Astrocyte (in vitro differentiated cells and primary cell): ENCODE data around the gene ALK. TPM values are rescaled to one million over a fixed set of nuclear protein-coding genes. Genes with fewer than 3 reads are reported as not detected.

ENCODE experiments used
- DNase-seq: peaks from one replicate; pipeline ENCODE4 v3.0.0-alpha.2; 2010; ENCODE audit warnings: low read depth
- FAIRE-seq: peaks from 2 replicates; lab custom pipeline; 2011; peaks lifted over from hg19 to GRCh38; lab: Jason Lieb, UNC
- H2AFZ ChIP-seq: 2 replicates; pipeline ENCODE4 v1.6.0; 2012; ENCODE audit warnings: low read depth, low read length, inconsistent platforms
- H3K27ac ChIP-seq: 2 replicates; pipeline ENCODE4 v1.5.1; 2011; ENCODE audit warnings: low read depth, low read length, inconsistent platforms
- H3K27me3 ChIP-seq: 2 replicates; pipeline ENCODE4 v1.6.0; 2011; ENCODE audit warnings: low read length, inconsistent platforms; ENCODE audit not compliant: insufficient read depth
- H3K36me3 ChIP-seq: 2 replicates; pipeline ENCODE4 v1.5.1; 2011; ENCODE audit warnings: low read length, inconsistent platforms; ENCODE audit not compliant: insufficient read depth
- H3K4me1 ChIP-seq: 2 replicates; pipeline ENCODE4 v1.5.1; 2011; ENCODE audit warnings: low read length, inconsistent platforms; ENCODE audit not compliant: insufficient read depth
- H3K4me2 ChIP-seq: 2 replicates; pipeline ENCODE4 v1.6.0; 2012; ENCODE audit warnings: low read length, inconsistent platforms
- H3K4me3 ChIP-seq: 2 replicates; pipeline ENCODE4 v1.5.1; 2011; ENCODE audit warnings: low read depth, mild to moderate bottlenecking, low read length, inconsistent platforms; ENCODE audit not compliant: insufficient read depth
- H3K79me2 ChIP-seq: 2 replicates; pipeline ENCODE4 v1.6.0; 2012; ENCODE audit warnings: mild to moderate bottlenecking, low read length, inconsistent platforms; ENCODE audit not compliant: insufficient read depth
- H3K9ac ChIP-seq: 2 replicates; pipeline ENCODE4 v1.6.0; 2012; ENCODE audit warnings: mild to moderate bottlenecking, low read length, inconsistent platforms
- H3K9me3 ChIP-seq: 2 replicates; pipeline ENCODE4 v1.5.1; 2012; ENCODE audit warnings: low read depth, mild to moderate bottlenecking, low read length, inconsistent platforms; ENCODE audit not compliant: insufficient read depth
- H4K20me1 ChIP-seq: 2 replicates; pipeline ENCODE4 v1.6.0; 2012; ENCODE audit warnings: low read length, inconsistent platforms; ENCODE audit not compliant: insufficient read depth
- H3K27ac Mint-ChIP-seq: one replicate; pipeline ENCODE4 v1.8.0; 2021; ENCODE audit warnings: mild to moderate bottlenecking, mixed read lengths; ENCODE audit not compliant: unreplicated experiment
- H3K27me3 Mint-ChIP-seq: one replicate; pipeline ENCODE4 v1.8.0; 2021; ENCODE audit warnings: low read depth, mixed read lengths; ENCODE audit not compliant: unreplicated experiment
- H3K36me3 Mint-ChIP-seq: one replicate; pipeline ENCODE4 v1.8.0; 2021; ENCODE audit warnings: low read depth, mixed read lengths; ENCODE audit not compliant: unreplicated experiment
- H3K4me1 Mint-ChIP-seq: one replicate; pipeline ENCODE4 v1.8.0; 2021; ENCODE audit warnings: low read depth, mixed read lengths; ENCODE audit not compliant: unreplicated experiment
- H3K4me3 Mint-ChIP-seq: one replicate; pipeline ENCODE4 v1.8.0; 2021; ENCODE audit warnings: mild to moderate bottlenecking, moderate library complexity, mixed read lengths; ENCODE audit not compliant: unreplicated experiment
- H3K9me3 Mint-ChIP-seq: one replicate; pipeline ENCODE4 v1.8.0; 2021; ENCODE audit warnings: mild to moderate bottlenecking, mixed read lengths; ENCODE audit not compliant: unreplicated experiment
- EZH2 ChIP-seq: IDR thresholded peaks from 2 replicates; pipeline ENCODE4 v1.6.1; 2012; ENCODE audit warnings: mild to moderate bottlenecking, low read length, inconsistent platforms; ENCODE audit not compliant: insufficient read depth
- total RNA-seq: library from RNA; stranded (reverse); gene quantifications from 2 replicates; pipeline ENCODE4 v1.2.1, GENCODE V29; 2021
- TF ChIP-seq, protein P1 (sequence below): IDR thresholded peaks from 2 replicates; pipeline ENCODE4 v1.5.1; 2011; ENCODE audit warnings: low read depth, mild to moderate bottlenecking, inconsistent platforms, low read length, moderate library complexity; ENCODE audit not compliant: insufficient read depth

The ALK gene
- total RNA-seq, 1 donor from 2014 or later, result 0.16 TPM

DNA sequence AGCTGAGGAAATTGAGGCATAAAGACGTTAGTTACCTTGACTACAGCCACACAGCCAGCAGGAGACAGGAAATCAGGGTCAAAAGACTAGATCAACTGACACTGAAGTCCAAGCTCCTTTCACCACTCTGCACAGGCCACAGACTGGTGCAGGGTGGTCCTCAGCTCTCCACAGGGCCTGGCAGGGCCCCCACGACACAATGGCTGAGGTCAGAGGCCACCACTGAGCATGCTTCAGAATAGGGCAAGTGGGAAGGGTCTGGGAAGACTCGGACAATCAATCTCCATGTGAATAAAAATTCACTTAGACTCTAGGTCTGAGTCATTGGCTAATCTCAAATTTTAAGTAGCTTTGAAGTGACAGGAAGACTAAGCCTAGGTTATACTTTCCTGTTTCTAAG is 201.7 kb downstream of the ALK start:
- H3K9me3 ChIP-seq, result no peaks in the 10 kb centered on the region
- H3K27me3 Mint-ChIP-seq, result peaks cover 7% of the 10 kb centered on the region
- no peaks in the 10 kb centered on the region for H3K79me2 ChIP-seq
- H3K36me3 ChIP-seq, result no peaks in the 10 kb centered on the region
- no peaks in the 10 kb centered on the region for H4K20me1 ChIP-seq
- H3K4me3 Mint-ChIP-seq, result no peak overlapping the region
- no peak for FAIRE-seq
- H3K36me3 Mint-ChIP-seq, result no peaks in the 10 kb centered on the region
- peaks cover 8% of the 10 kb centered on the region for H3K27me3 ChIP-seq
- no peak overlapping the region for H3K27ac Mint-ChIP-seq
- H3K4me3 ChIP-seq, result no peak overlapping the region
- no peaks in the 10 kb centered on the region for H3K4me1 Mint-ChIP-seq
- no peak overlapping the region for H3K9ac ChIP-seq
- TF ChIP-seq, protein P1, sequence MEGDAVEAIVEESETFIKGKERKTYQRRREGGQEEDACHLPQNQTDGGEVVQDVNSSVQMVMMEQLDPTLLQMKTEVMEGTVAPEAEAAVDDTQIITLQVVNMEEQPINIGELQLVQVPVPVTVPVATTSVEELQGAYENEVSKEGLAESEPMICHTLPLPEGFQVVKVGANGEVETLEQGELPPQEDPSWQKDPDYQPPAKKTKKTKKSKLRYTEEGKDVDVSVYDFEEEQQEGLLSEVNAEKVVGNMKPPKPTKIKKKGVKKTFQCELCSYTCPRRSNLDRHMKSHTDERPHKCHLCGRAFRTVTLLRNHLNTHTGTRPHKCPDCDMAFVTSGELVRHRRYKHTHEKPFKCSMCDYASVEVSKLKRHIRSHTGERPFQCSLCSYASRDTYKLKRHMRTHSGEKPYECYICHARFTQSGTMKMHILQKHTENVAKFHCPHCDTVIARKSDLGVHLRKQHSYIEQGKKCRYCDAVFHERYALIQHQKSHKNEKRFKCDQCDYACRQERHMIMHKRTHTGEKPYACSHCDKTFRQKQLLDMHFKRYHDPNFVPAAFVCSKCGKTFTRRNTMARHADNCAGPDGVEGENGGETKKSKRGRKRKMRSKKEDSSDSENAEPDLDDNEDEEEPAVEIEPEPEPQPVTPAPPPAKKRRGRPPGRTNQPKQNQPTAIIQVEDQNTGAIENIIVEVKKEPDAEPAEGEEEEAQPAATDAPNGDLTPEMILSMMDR, result no peak
- no peak for TF ChIP-seq EZH2
- no peak overlapping the region for H3K27ac ChIP-seq
- no peak overlapping the region for H3K4me2 ChIP-seq
- no peak overlapping the region for H2AFZ ChIP-seq
- no peaks in the 10 kb centered on the region for H3K4me1 ChIP-seq
- H3K9me3 Mint-ChIP-seq, result peaks cover 4% of the 10 kb centered on the region
- no peak for DNase-seq

DNA sequence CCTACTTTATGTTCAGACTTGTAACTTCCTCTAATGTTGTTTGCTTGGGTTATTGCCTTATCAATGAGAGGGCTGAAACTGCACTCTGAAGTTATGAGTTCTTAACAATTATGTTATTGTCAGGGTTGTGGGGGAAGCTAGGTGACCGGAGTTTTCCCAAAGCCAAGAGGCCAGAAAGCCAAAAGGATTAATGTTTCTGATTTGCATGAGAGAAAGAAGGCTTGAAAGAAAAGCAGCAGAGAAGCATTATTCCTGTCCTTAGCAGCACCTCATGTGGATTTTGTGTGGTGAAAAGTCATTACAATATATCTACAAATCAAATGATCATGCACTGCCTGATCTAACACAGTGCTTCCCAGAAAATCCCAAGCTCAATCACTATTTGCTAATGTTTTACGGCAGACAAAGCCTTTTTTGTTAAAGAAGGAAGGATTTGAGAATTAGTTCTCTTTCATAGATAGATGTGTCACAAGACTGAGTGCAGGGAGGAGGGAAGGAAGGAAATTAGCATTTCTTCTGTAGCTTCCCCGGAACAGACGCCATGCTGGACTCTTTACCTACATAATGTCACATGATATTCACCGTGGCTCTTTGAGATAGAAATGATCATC is 203.2 kb downstream of the ALK start:
- H3K27me3 Mint-ChIP-seq, result peaks cover 7% of the 10 kb centered on the region
- H3K4me1 ChIP-seq, result no peaks in the 10 kb centered on the region
- no peak overlapping the region for H3K27ac ChIP-seq
- FAIRE-seq (no peak), DNase-seq (no peak)
- no peaks in the 10 kb centered on the region for H3K36me3 Mint-ChIP-seq
- H3K9ac ChIP-seq, result no peak overlapping the region
- no peaks in the 10 kb centered on the region for H3K4me1 Mint-ChIP-seq
- no peak overlapping the region for H3K4me2 ChIP-seq
- no peak overlapping the region for H2AFZ ChIP-seq
- peaks cover 4% of the 10 kb centered on the region for H3K9me3 Mint-ChIP-seq
- H3K27me3 ChIP-seq, result peaks cover 8% of the 10 kb centered on the region
- H3K79me2 ChIP-seq, result no peaks in the 10 kb centered on the region
- H3K4me3 ChIP-seq, result no peak overlapping the region
- no peak overlapping the region for H3K4me3 Mint-ChIP-seq
- H3K36me3 ChIP-seq, result no peaks in the 10 kb centered on the region
- no peak overlapping the region for H3K27ac Mint-ChIP-seq
- H3K9me3 ChIP-seq, result no peaks in the 10 kb centered on the region
- no peaks in the 10 kb centered on the region for H4K20me1 ChIP-seq
- TF ChIP-seq, protein P1, result no peak
- no peak for TF ChIP-seq EZH2

DNA sequence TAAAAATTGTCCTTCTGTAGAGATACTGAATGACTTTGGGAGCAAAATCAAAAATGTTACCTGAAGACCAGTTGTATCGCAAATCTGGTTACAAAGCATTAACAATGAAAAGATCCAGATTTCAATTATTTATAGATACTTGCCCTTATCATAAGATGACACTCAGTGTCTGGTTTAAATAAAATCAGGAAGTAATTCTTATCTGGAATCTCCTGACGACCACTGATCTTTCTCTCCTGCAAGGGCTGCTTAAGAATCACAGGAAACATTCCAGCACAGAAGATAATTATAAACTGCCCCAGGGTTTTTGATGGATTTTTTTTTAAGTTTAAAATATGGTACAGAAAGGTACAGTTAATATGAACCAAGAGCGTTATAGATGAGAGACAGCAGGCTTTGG is 205.7 kb downstream of the ALK start:
- peaks cover 10% of the 10 kb centered on the region for H3K27me3 ChIP-seq
- no peaks in the 10 kb centered on the region for H3K79me2 ChIP-seq
- Mint-ChIP-seq H3K27me3 (peaks cover 5% of the 10 kb centered on the region), H3K4me3 (no peak overlapping the region), H3K27ac (no peak overlapping the region), H3K4me1 (no peaks in the 10 kb centered on the region), H3K9me3 (peaks cover 4% of the 10 kb centered on the region), H3K36me3 (no peaks in the 10 kb centered on the region)
- no peaks in the 10 kb centered on the region for H3K36me3 ChIP-seq
- no peak for FAIRE-seq
- no peak for TF ChIP-seq EZH2
- TF ChIP-seq, protein P1, result no peak
- no peak overlapping the region for H3K4me3 ChIP-seq
- no peak overlapping the region for H3K27ac ChIP-seq
- no peaks in the 10 kb centered on the region for H4K20me1 ChIP-seq
- no peaks in the 10 kb centered on the region for H3K9me3 ChIP-seq
- no peak for DNase-seq
- no peak overlapping the region for H3K9ac ChIP-seq
- H2AFZ ChIP-seq, result no peak overlapping the region
- no peaks in the 10 kb centered on the region for H3K4me1 ChIP-seq
- H3K4me2 ChIP-seq, result no peak overlapping the region
